ENCODE measurements around the gene CD40. TPM values are rescaled to one million over a fixed set of nuclear protein-coding genes. Genes with fewer than 3 reads are reported as not detected.

The CD40 gene
- total and polyA plus RNA-seq, 12 donors: 4.5 to 20.5 (median 9.4) TPM

GRCh38 chr20:46150943-46151342, 32.8 kb downstream of the CD40 start:
- no peak for DNase-seq
- Histone ChIP-seq H3K27me3 (no peaks in the 10 kb centered on the region), H3K9me3 (replicated peaks in 1 of 3) (no peaks in the 10 kb centered on the region), H3K4me1 (replicated peaks in 1 of 2) (no peaks in the 10 kb centered on the region), H3K27ac (no peak overlapping the region), H3K36me3 (replicated peaks in 1 of 2) (no peaks in the 10 kb centered on the region), H3K4me3 (no peak overlapping the region)
- TF ChIP-seq CTCF (IDR thresholded peaks at IDR 0.05) (no peak), POLR2A (IDR thresholded peaks at IDR 0.05) (no peak)
- 45 to 64% (median 51%) methylated on average over 5 of the region's 5 CpGs for WGBS, 4 donors
- intact Hi-C loops (cut with DNase I): no loop called here

- no peak for DNase-seq
- H3K4me1 ChIP-seq (replicated peaks in 1 of 2): no peaks in the 10 kb centered on the region
- no peak overlapping the region for H3K27ac ChIP-seq
- intact Hi-C loops (cut with DNase I): no loop called here
- H3K9me3 ChIP-seq (replicated peaks in 1 of 3): no peaks in the 10 kb centered on the region
- H3K27me3 ChIP-seq: no peaks in the 10 kb centered on the region
- H3K36me3 ChIP-seq (replicated peaks in 1 of 2): no peaks in the 10 kb centered on the region
- TF ChIP-seq POLR2A (IDR thresholded peaks at IDR 0.05) (no peak), CTCF (IDR thresholded peaks at IDR 0.05) (peak in 1 of 6 experiments; percentile 14)
- no peak overlapping the region for H3K4me3 ChIP-seq
- WGBS, 4 donors: 75 to 89% (median 79%) methylated on average over 5 to 7 of the region's 7 CpGs
Measured at GRCh38 chr20:46151936-46152335, 33.8 kb downstream of the CD40 start.

GRCh38 chr20:46152824-46153586, 34.9 kb downstream of the CD40 start:
- Histone ChIP-seq H3K4me3 (no peak overlapping the region), H3K4me1 (replicated peaks in 1 of 2) (no peaks in the 10 kb centered on the region), H3K27me3 (no peaks in the 10 kb centered on the region), H3K36me3 (replicated peaks in 1 of 2) (no peaks in the 10 kb centered on the region), H3K9me3 (replicated peaks in 1 of 3) (no peaks in the 10 kb centered on the region), H3K27ac (no peak overlapping the region)
- WGBS, 4 donors: 67 to 79% (median 72%) methylated on average over 20 to 33 of the region's 33 CpGs
- TF ChIP-seq CTCF (IDR thresholded peaks at IDR 0.05) (no peak), POLR2A (IDR thresholded peaks at IDR 0.05) (no peak)
- DNase-seq: no peak
- intact Hi-C loops (cut with DNase I): no loop called here

- TF ChIP-seq CTCF (IDR thresholded peaks at IDR 0.05) (no peak), POLR2A (IDR thresholded peaks at IDR 0.05) (no peak)
- Histone ChIP-seq H3K4me3 (no peak overlapping the region), H3K9me3 (replicated peaks in 1 of 3) (no peaks in the 10 kb centered on the region), H3K27ac (no peak overlapping the region), H3K27me3 (no peaks in the 10 kb centered on the region), H3K36me3 (replicated peaks in 1 of 2) (no peaks in the 10 kb centered on the region), H3K4me1 (replicated peaks in 1 of 2) (no peaks in the 10 kb centered on the region)
- WGBS, 4 donors: 76 to 87% (median 85%) methylated on average over 5 of the region's 5 CpGs
- intact Hi-C loops (cut with DNase I): no loop called here
- DNase-seq: no peak
Measured at GRCh38 chr20:46154305-46154704, 36.2 kb downstream of the CD40 start.
